ENCODE results near the gene GPR55.
A peak's percentile ranks its signal among the peaks of the same experiment; 100 is the strongest.

GPR55 gene

GRCh38 chr2:230866756-230867523 is 58.1 kb downstream of the GPR55 start:
- peak; percentile 84 for DNase-seq (ENCODE audit: low spot score)

GRCh38 chr2:230865766-230866755 is 59.0 kb downstream of the GPR55 start:
- DNase-seq (ENCODE audit: low spot score), result peak; percentile 77

DNA sequence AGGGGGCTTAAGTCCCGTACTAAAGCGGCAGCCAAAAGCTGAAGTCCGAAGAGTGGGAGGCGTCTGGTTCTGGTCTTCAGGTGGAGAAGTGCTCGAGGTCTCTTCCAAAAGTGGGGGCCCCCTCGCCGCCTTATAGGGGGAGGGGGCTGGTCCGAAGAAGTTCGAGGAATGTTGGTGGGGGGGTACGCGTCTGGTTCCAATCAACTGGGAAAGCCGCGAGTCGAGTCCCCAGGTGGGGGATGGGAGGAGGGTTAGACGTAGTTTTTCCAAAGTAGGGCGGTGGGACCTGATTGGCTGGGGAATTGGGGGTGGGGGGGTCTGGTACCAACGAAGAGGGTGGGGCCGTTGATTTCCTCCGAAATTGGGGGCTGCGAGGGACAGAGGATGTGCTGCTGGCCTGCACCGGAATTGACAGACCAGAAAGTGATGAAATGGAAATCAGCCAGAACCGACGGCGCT is 59.7 kb downstream of the GPR55 start:
- no peak for DNase-seq (ENCODE audit: low spot score)

DNA sequence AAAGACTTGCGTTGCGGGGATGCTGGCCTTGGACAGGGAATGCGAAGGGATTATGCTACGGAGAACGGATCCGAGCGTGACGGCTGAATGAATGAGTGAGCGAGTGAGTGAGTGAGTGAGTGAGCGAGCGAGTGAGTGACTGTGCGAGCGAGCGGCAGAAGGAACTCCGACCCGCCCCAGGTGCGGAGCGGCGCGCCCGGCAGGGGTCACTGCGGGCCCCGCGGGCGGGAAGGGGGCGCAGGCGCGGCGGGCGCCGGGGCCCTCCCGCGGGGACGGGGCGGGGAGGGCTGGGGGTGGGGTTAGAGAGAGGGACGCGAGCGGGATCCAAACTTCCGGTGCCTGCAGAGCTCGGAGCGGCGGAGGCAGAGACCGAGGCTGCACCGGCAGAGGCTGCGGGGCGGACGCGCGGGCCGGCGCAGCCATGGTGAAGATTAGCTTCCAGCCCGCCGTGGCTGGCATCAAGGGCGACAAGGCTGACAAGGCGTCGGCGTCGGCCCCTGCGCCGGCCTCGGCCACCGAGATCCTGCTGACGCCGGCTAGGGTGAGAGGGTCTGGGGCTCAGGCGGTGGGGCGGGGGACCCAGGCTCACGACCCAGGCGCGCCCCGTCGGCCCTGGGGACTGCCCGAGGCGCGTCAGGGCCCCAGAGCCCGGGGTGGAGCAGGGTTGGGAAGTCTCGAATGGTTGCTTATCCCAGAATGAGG is 60.3 kb downstream of the GPR55 start, which contains the start of gene ITM2C:
Gene ITM2C, plus strand, starts transcription at position 338 of the 702 bp plus-strand sequence. Its CDS starts 84 bp downstream, at position 422.
- peak; percentile 78 for DNase-seq (ENCODE audit: low spot score)

GRCh38 chr2:230864122-230864604 is 60.9 kb downstream of the GPR55 start:
- DNase-seq (ENCODE audit: low spot score), result no peak

GRCh38 chr2:230863442-230864121 is 61.5 kb downstream of the GPR55 start:
- no peak for DNase-seq (ENCODE audit: low spot score)

GRCh38 chr2:230863031-230863430 is 62.0 kb downstream of the GPR55 start:
- no peak for DNase-seq (ENCODE audit: low spot score)

GRCh38 chr2:230862292-230862691 is 62.8 kb downstream of the GPR55 start:
- DNase-seq (ENCODE audit: low spot score), result no peak

GRCh38 chr2:230861552-230862255 is 63.3 kb downstream of the GPR55 start:
- DNase-seq (ENCODE audit: low spot score), result no peak

All from Ammon's horn (tissue), 1 donor.